MM.1S (cell line): ENCODE data around the gene VPS25.

Source experiments
- EZH2 ChIP-seq: fragments of 300-600 bp; sonication (generic); optimal IDR thresholded peaks from 2 replicates; pipeline ENCODE3; 2017; ENCODE audit warnings: low read depth, mild to moderate bottlenecking, antibody characterized with exemption, low read length, mixed read lengths
- EZH2phosphoT487 ChIP-seq: fragments of 300-600 bp; sonication (generic); IDR thresholded peaks from 2 replicates; pipeline ENCODE4 v1.6.1; 2018; ENCODE audit warnings: antibody characterized with exemption, low read length
- TF ChIP-seq, protein P1 (sequence below): fragments of 300-600 bp; sonication (generic); IDR thresholded peaks from 2 replicates; pipeline ENCODE4 v1.5.1; 2016; ENCODE audit warnings: antibody characterized with exemption, low read length, mixed read lengths

DNA sequence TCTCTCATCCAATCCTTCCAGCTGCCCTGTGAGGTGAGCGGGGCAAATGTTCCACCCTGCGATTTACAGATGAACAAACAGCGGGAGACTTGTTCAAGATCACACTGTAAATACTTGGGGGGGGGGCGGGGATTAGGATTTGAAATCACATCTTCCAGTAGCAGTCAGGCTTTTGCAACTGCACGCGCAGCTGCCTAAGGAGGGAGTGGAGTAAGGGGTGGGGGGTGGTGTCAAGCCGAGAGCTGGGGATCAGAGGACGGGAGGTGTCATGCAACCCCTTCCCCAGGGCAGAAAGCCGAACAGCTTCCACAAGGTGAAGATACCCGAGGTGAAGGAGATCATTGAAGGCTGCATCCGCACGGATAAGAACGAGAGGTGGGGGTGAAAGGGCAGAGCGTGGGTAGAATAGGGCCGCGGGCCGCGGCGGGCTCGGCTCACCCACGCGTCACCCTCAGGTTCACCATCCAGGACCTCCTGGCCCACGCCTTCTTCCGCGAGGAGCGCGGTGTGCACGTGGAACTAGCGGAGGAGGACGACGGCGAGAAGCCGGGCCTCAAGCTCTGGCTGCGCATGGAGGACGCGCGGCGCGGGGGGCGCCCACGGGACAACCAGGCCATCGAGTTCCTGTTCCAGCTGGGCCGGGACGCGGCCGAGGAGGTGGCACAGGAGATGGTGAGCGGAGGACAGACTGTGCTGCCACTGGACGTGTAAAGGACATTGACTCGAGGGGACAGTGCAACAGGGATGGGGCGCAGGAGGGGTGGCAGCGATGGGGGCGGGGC, 11.8 kb downstream of the VPS25 start:
- TF ChIP-seq, protein P1, sequence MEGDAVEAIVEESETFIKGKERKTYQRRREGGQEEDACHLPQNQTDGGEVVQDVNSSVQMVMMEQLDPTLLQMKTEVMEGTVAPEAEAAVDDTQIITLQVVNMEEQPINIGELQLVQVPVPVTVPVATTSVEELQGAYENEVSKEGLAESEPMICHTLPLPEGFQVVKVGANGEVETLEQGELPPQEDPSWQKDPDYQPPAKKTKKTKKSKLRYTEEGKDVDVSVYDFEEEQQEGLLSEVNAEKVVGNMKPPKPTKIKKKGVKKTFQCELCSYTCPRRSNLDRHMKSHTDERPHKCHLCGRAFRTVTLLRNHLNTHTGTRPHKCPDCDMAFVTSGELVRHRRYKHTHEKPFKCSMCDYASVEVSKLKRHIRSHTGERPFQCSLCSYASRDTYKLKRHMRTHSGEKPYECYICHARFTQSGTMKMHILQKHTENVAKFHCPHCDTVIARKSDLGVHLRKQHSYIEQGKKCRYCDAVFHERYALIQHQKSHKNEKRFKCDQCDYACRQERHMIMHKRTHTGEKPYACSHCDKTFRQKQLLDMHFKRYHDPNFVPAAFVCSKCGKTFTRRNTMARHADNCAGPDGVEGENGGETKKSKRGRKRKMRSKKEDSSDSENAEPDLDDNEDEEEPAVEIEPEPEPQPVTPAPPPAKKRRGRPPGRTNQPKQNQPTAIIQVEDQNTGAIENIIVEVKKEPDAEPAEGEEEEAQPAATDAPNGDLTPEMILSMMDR = no peak
- TF ChIP-seq EZH2 (no peak), EZH2phosphoT487 (no peak)
